IMR-90 (cell line): ENCODE data around the gene CDCP2. TPM values are rescaled to one million over a fixed set of nuclear protein-coding genes. Genes with fewer than 3 reads are reported as not detected.

ENCODE experiments used
- ATAC-seq: fragments of 200-7000 bp; cut with Tn5 transposase; 2 replicates; pipeline ENCODE4 v1.9.1; 2020; ENCODE audit warnings: low read depth, mild to moderate bottlenecking, moderate library complexity
- BruUV-seq: library from RNA; stranded (reverse); fragments of 400-500 nt; replicated peaks from 2 replicates; lab custom pipeline; 2021; lab: Mats Ljungman, UMichigan
- CTCF ChIA-PET: fragments of 300-600 bp; formaldehyde crosslinking; extraction: SDS; loops from one replicate; lab custom pipeline; 2021; ENCODE audit warnings: antibody characterized with exemption; lab: Yijun Ruan, JAX
- POLR2A ChIA-PET: fragments of 300-600 bp; sonication (Branson Sonifier 250); formaldehyde crosslinking; loops from one replicate; lab custom pipeline; 2022; ENCODE audit warnings: antibody characterized with exemption; ENCODE audit not compliant: unreplicated experiment; lab: Charles Lee
- DNase-seq: peaks from one replicate; pipeline ENCODE4 v3.0.0; 2013
- H2AFZ ChIP-seq: replicated peaks from 2 replicates; pipeline ENCODE3; 2013; ENCODE audit warnings: low read length, mild to moderate bottlenecking; ENCODE audit not compliant: poor library complexity
- H2AK5ac ChIP-seq: 2 replicates; pipeline ENCODE4 v1.6.1; 2013; ENCODE audit warnings: low read depth, low read length, inconsistent platforms
- H2AK9ac ChIP-seq: replicated peaks from 2 replicates; pipeline ENCODE3; 2013; ENCODE audit warnings: mild to moderate bottlenecking, low read depth, low read length, moderate library complexity; ENCODE audit not compliant: poor library complexity
- H2BK120ac ChIP-seq: 2 replicates; pipeline ENCODE4 v1.6.1; 2013; ENCODE audit warnings: low read depth, low read length, inconsistent platforms
- H2BK15ac ChIP-seq: 3 replicates; pipeline ENCODE4 v1.6.1; 2013; ENCODE audit warnings: low read depth, low read length, inconsistent platforms
- H2BK20ac ChIP-seq: 2 replicates; pipeline ENCODE4 v1.6.1; 2013; ENCODE audit warnings: low read depth, mild to moderate bottlenecking, inconsistent platforms, low read length, moderate library complexity
- H2BK5ac ChIP-seq: 2 replicates; pipeline ENCODE4 v1.6.1; 2013; ENCODE audit warnings: mild to moderate bottlenecking, low read depth, low read length, inconsistent platforms; ENCODE audit not compliant: poor library complexity, severe bottlenecking
- H3K14ac ChIP-seq: replicated peaks from 2 replicates; pipeline ENCODE4 v1.6.1; 2013; ENCODE audit warnings: low read depth, low read length, inconsistent platforms
- H3K18ac ChIP-seq: 2 replicates; pipeline ENCODE4 v1.6.1; 2013; ENCODE audit warnings: low read depth, low read length, control low read depth
- H3K23ac ChIP-seq: 2 replicates; pipeline ENCODE4 v1.6.1; 2013; ENCODE audit warnings: low read depth, low read length, inconsistent platforms
- H3K27ac ChIP-seq: 2 replicates; pipeline ENCODE4 v1.5.1; 2013; ENCODE audit warnings: mild to moderate bottlenecking, control low read depth, low read length; ENCODE audit not compliant: insufficient read depth
- H3K27me3 ChIP-seq: 2 replicates; pipeline ENCODE4 v1.6.1; 2013; ENCODE audit warnings: low read length; ENCODE audit not compliant: control insufficient read depth, insufficient read depth
- H3K36me3 ChIP-seq: 2 replicates; pipeline ENCODE4 v1.6.1; 2013; ENCODE audit warnings: low read length, mixed read lengths; ENCODE audit not compliant: control insufficient read depth, insufficient read depth
- H3K4ac ChIP-seq: 2 replicates; pipeline ENCODE4 v1.6.1; 2013; ENCODE audit warnings: low read depth, low read length, inconsistent platforms
- H3K4me1 ChIP-seq: 2 replicates; pipeline ENCODE4 v1.6.1; 2013; ENCODE audit warnings: low read length, mixed read lengths; ENCODE audit not compliant: control insufficient read depth, insufficient read depth
- H3K4me2 ChIP-seq: 2 replicates; pipeline ENCODE4 v1.6.1; 2013; ENCODE audit warnings: low read depth, mild to moderate bottlenecking, control low read depth, low read length, moderate library complexity
- H3K4me3 ChIP-seq: 2 replicates; pipeline ENCODE4 v1.5.1; 2013; ENCODE audit warnings: low read depth, mild to moderate bottlenecking, control low read depth, low read length, moderate library complexity; ENCODE audit not compliant: insufficient read depth
- H3K56ac ChIP-seq: 2 replicates; pipeline ENCODE4 v1.6.1; 2013; ENCODE audit warnings: low read length, inconsistent platforms; ENCODE audit not compliant: insufficient read depth; ENCODE audit errors: extremely low read depth
- H3K79me1 ChIP-seq, 2 experiments: 2 replicates each; pipeline ENCODE4 v1.6.1; 2013; ENCODE audit warnings: low read length in 2 of 2, inconsistent platforms in 1 of 2, low read depth in 1 of 2
- H3K9ac ChIP-seq: 2 replicates; pipeline ENCODE4 v1.6.1; 2013; ENCODE audit warnings: low read depth, low read length, control low read depth
- H3K9me1 ChIP-seq: 2 replicates; pipeline ENCODE4 v1.6.1; 2013; ENCODE audit warnings: low read length, inconsistent platforms; ENCODE audit not compliant: insufficient read depth
- H3K9me3 ChIP-seq: 2 replicates; pipeline ENCODE4 v1.6.1; 2013; ENCODE audit warnings: low read length; ENCODE audit not compliant: control insufficient read depth, insufficient read depth
- H4K20me1 ChIP-seq: 2 replicates; pipeline ENCODE4 v1.6.1; 2013; ENCODE audit warnings: low read length, inconsistent platforms; ENCODE audit not compliant: insufficient read depth
- H4K5ac ChIP-seq: 2 replicates; pipeline ENCODE4 v1.6.1; 2013; ENCODE audit warnings: mild to moderate bottlenecking, low read depth, low read length, control low read depth
- H4K8ac ChIP-seq, 2 experiments: 2 replicates each; pipeline ENCODE4 v1.6.1; 2013; ENCODE audit warnings: low read depth in 2 of 2, low read length in 2 of 2, control low read depth in 1 of 2, inconsistent platforms in 1 of 2
- H4K91ac ChIP-seq: 2 replicates; pipeline ENCODE4 v1.6.1; 2013; ENCODE audit warnings: low read depth, low read length, inconsistent platforms; ENCODE audit not compliant: insufficient read depth
- BHLHE40 ChIP-seq: fragments of 150-350 bp; IDR thresholded peaks from 2 replicates; pipeline ENCODE4 v1.6.1; 2016; ENCODE audit warnings: mild to moderate bottlenecking, low read depth, low read length
- CHD1 ChIP-seq: IDR thresholded peaks from 2 replicates; pipeline ENCODE4 v1.6.1; 2012; ENCODE audit warnings: low read depth, low read length, improper control_type of control experiment
- FOS ChIP-seq: fragments of 150-350 bp; IDR thresholded peaks from 2 replicates; pipeline ENCODE4 v1.6.1; 2016; ENCODE audit warnings: low read depth, low read length
- NFE2L2 ChIP-seq: fragments of 150-350 bp; IDR thresholded peaks from 2 replicates; pipeline ENCODE4 v1.6.1; 2016; ENCODE audit warnings: low read depth, mild to moderate bottlenecking, low read length
- USF2 ChIP-seq: fragments of 150-350 bp; IDR thresholded peaks from 2 replicates; pipeline ENCODE4 v1.6.1; 2017; ENCODE audit warnings: mild to moderate bottlenecking, antibody characterized with exemption, low read length, low read depth
- WGBS, 2 experiments: methylation state at CpG; one replicate each; pipeline versions ENCODE4 v1.1.5 to v1.1.7; 2013; ENCODE audit warnings: missing lambda C conversion rate in 2 of 2; ENCODE audit not compliant: insufficient read length in 1 of 2; ENCODE audit errors: extremely low coverage in 2 of 2; 5-methylcytosine and 5-hydroxymethylcytosine counted together
- dilution Hi-C: fragments of 300-500 bp; cut with HindIII; formaldehyde crosslinking; loops from one replicate; pipeline ENCODE4 v1.14.3; 2018; ENCODE audit warnings: low sequenced_read_pairs; ENCODE audit not compliant: unreplicated experiment
- in situ Hi-C: fragments of 300-500 bp; cut with MboI; formaldehyde crosslinking; loops from 3 replicates; pipeline ENCODE4 v1.14.3; 2019; ENCODE audit warnings: low sequenced_read_pairs, inconsistent platforms, mixed read lengths
- intact Hi-C: fragments of 100-400 bp; cut with micrococcal nuclease; formaldehyde crosslinking; loops from 2 replicates; pipeline ENCODE4 v1.10.0; 2022
- polyA plus RNA-seq, 3 experiments: library from polyadenylated mRNA; depleted of rRNA; stranded (reverse); fragments of >200 nt; gene quantifications; 2 replicates each; pipeline ENCODE4 v1.2.3, GENCODE V29; 2012; ENCODE audit warnings: low replicate concordance in 1 of 3
- total RNA-seq: library from RNA; depleted of rRNA; stranded (reverse); fragments of >200 nt; gene quantifications from 2 replicates; pipeline ENCODE4 v1.2.3, GENCODE V29; 2012

Gene CDCP2
- total and polyA plus RNA-seq, 2 of the 4 experiments (the other 2 are of a cell fraction): not detected

- Histone ChIP-seq H3K9ac (no peak overlapping the region), H3K4me1 (no peaks in the 10 kb centered on the region), H3K27me3 (no peaks in the 10 kb centered on the region), H4K91ac (no peak overlapping the region), H3K4me2 (no peak overlapping the region), H2AK9ac (no peak overlapping the region), H4K20me1 (peaks cover 1% of the 10 kb centered on the region; the same call in 1 of the 2 replicates), H2BK5ac (no peak overlapping the region), H4K5ac (no peak overlapping the region), H3K36me3 (0 out of 2 replicates have a peak, but pooled peaks cover 1% of the 10 kb centered on the region), H2BK120ac (no peak overlapping the region), H3K14ac (no peak overlapping the region), H3K18ac (no peak overlapping the region), H2BK20ac (no peak overlapping the region), H2BK15ac (no peak overlapping the region), H2AK5ac (no peak overlapping the region), H4K8ac (no peak overlapping the region), H3K79me1 (no peaks in the 10 kb centered on the region), H3K56ac (no peak overlapping the region), H3K9me1 (no peaks in the 10 kb centered on the region), H3K23ac (no peak overlapping the region), H3K4ac (no peak overlapping the region), H3K9me3 (no peaks in the 10 kb centered on the region), H2AFZ (no peak overlapping the region), H3K27ac (no peak overlapping the region), H3K4me3 (no peak overlapping the region)
- no TSS peak for BruUV-seq
- ATAC-seq (no peak), DNase-seq (no peak)
- ChIA-PET POLR2A (no interaction called here), CTCF (interaction anchor here (0.6 to 1.4 kb wide), 4 partner anchors 17 to 437 kb away, joined by 3 to 5 read pairs (median 4); no protein-coding TSS in a partner anchor)
- no CpG with 5 or more reads among the region's 1 CpG for WGBS, 2 experiments
- TF ChIP-seq CHD1 (no peak), BHLHE40 (no peak), NFE2L2 (no peak), USF2 (no peak), FOS (no peak)
- dilution Hi-C loops: no loop called here
- intact Hi-C loops: no loop called here
- in situ Hi-C loops: no loop called here
Measured at GRCh38 chr1:54086754-54087153, 66.0 kb downstream of the CDCP2 start.
